ENCODE data around the gene RAB11B. TPM values are rescaled to one million over a fixed set of nuclear protein-coding genes. Genes with fewer than 3 reads are reported as not detected.
"Not testable (repeated sequence)": the region's sequence is repeated elsewhere in the genome, so short reads cannot be mapped to it uniquely, and the experiment has no call there.

Gene RAB11B
- 71.1 and 84.2 TPM in 2 replicates for polyA plus RNA-seq
- polyA minus RNA-seq = 80.5 and 93.7 TPM in 2 replicates

GRCh38 chr19:8389891-8390616 is at the start of gene RAB11B:
Gene RAB11B (plus strand): TSS chr19:8390360. CDS start chr19:8390417, 57 bp downstream.
- Histone ChIP-seq H4K20me1 (ENCODE audit: insufficient read depth) (peaks cover 27% of the 10 kb centered on the region), H3K36me3 (ENCODE audit: insufficient read depth, low read length) (no peaks in the 10 kb centered on the region), H3K27ac (ENCODE audit: low read length) (peak within 1 kb of the TSS; percentile 92), H2AFZ (ENCODE audit: low read depth, low read length) (peak within 1 kb of the TSS; percentile 79), H3K27me3 (ENCODE audit: insufficient read depth, low read depth, low read length) (no peaks in the 10 kb centered on the region), H3K9ac (ENCODE audit: low read length) (peak within 1 kb of the TSS; percentile 98), H3K9me2 (ENCODE audit: insufficient read depth, low read length) (no peaks in the 10 kb centered on the region), H3K9me3 (ENCODE audit: low read length) (no peaks in the 10 kb centered on the region), H3K79me2 (replicated peaks; ENCODE audit: insufficient read depth, low read length) (peaks cover 45% of the 10 kb centered on the region), H3K4me2 (ENCODE audit: low read length) (peak within 1 kb of the TSS; percentile 65), H3F3A (ENCODE audit: insufficient read depth, low read length, poor library complexity, severe bottlenecking) (no peaks in the 10 kb centered on the region), H3K4me3 (ENCODE audit: low read length) (peak within 1 kb of the TSS; percentile 71)
- no peak for TF ChIP-seq EZH2 (IDR thresholded peaks at IDR 0.05; ENCODE audit: borderline replicate concordance, insufficient read depth, low read length, poor library complexity, severe bottlenecking)
- peak; percentile 48 for TF ChIP-seq CTCF (IDR thresholded peaks at IDR 0.05; ENCODE audit: poor library complexity, severe bottlenecking)
- TF ChIP-seq MXI1 (conservative IDR thresholded peaks at IDR 0.05; ENCODE audit: poor library complexity, severe bottlenecking) = no peak
- peak; percentile 98 for TF ChIP-seq POLR2AphosphoS5 (IDR thresholded peaks at IDR 0.05)
- TF ChIP-seq EP300 (conservative IDR thresholded peaks at IDR 0.05; ENCODE audit: poor library complexity, severe bottlenecking) = peak; percentile 80
- peak; percentile 74 for TF ChIP-seq TAF1 (IDR thresholded peaks at IDR 0.05; ENCODE audit: low read depth)
- TF ChIP-seq SMC3 (conservative IDR thresholded peaks at IDR 0.05; ENCODE audit: poor library complexity) = peak; percentile 36
- TF ChIP-seq RAD21 (conservative IDR thresholded peaks at IDR 0.05) = peak; percentile 23
- TF ChIP-seq REST (IDR thresholded peaks at IDR 0.05; ENCODE audit: borderline replicate concordance) = peak; percentile 78

GRCh38 chr19:8341504-8341903 is 48.7 kb upstream of the RAB11B start:
- H3K27me3 ChIP-seq (ENCODE audit: insufficient read depth, low read depth, low read length) = peaks cover 38% of the 10 kb centered on the region
- H3K9ac ChIP-seq (ENCODE audit: low read length) = not testable (repeated sequence)

More at GRCh38 chr19:8341504-8341903, 48.7 kb upstream of the RAB11B start:
- not testable (repeated sequence) for H3K36me3 ChIP-seq (ENCODE audit: insufficient read depth, low read length); H3K79me2 ChIP-seq (replicated peaks; ENCODE audit: insufficient read depth, low read length); H3F3A ChIP-seq (ENCODE audit: insufficient read depth, low read length, poor library complexity, severe bottlenecking); H3K27ac ChIP-seq (ENCODE audit: low read length); H3K4me3 ChIP-seq (ENCODE audit: low read length); H3K9me2 ChIP-seq (ENCODE audit: insufficient read depth, low read length); H4K20me1 ChIP-seq (ENCODE audit: insufficient read depth); H2AFZ ChIP-seq (ENCODE audit: low read depth, low read length); H3K4me2 ChIP-seq (ENCODE audit: low read length); H3K9me3 ChIP-seq (ENCODE audit: low read length)

Measured in neural cell (in vitro differentiated cells).